ENCODE data around the gene ADAR. TPM values are rescaled to one million over a fixed set of nuclear protein-coding genes. Genes with fewer than 3 reads are reported as not detected.

The ADAR gene, protein sequence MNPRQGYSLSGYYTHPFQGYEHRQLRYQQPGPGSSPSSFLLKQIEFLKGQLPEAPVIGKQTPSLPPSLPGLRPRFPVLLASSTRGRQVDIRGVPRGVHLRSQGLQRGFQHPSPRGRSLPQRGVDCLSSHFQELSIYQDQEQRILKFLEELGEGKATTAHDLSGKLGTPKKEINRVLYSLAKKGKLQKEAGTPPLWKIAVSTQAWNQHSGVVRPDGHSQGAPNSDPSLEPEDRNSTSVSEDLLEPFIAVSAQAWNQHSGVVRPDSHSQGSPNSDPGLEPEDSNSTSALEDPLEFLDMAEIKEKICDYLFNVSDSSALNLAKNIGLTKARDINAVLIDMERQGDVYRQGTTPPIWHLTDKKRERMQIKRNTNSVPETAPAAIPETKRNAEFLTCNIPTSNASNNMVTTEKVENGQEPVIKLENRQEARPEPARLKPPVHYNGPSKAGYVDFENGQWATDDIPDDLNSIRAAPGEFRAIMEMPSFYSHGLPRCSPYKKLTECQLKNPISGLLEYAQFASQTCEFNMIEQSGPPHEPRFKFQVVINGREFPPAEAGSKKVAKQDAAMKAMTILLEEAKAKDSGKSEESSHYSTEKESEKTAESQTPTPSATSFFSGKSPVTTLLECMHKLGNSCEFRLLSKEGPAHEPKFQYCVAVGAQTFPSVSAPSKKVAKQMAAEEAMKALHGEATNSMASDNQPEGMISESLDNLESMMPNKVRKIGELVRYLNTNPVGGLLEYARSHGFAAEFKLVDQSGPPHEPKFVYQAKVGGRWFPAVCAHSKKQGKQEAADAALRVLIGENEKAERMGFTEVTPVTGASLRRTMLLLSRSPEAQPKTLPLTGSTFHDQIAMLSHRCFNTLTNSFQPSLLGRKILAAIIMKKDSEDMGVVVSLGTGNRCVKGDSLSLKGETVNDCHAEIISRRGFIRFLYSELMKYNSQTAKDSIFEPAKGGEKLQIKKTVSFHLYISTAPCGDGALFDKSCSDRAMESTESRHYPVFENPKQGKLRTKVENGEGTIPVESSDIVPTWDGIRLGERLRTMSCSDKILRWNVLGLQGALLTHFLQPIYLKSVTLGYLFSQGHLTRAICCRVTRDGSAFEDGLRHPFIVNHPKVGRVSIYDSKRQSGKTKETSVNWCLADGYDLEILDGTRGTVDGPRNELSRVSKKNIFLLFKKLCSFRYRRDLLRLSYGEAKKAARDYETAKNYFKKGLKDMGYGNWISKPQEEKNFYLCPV
- polyA plus RNA-seq (2013, experiment 1 of 2): 93.5 TPM
- 91.9 TPM for polyA plus RNA-seq (2013, experiment 2 of 2)

DNA sequence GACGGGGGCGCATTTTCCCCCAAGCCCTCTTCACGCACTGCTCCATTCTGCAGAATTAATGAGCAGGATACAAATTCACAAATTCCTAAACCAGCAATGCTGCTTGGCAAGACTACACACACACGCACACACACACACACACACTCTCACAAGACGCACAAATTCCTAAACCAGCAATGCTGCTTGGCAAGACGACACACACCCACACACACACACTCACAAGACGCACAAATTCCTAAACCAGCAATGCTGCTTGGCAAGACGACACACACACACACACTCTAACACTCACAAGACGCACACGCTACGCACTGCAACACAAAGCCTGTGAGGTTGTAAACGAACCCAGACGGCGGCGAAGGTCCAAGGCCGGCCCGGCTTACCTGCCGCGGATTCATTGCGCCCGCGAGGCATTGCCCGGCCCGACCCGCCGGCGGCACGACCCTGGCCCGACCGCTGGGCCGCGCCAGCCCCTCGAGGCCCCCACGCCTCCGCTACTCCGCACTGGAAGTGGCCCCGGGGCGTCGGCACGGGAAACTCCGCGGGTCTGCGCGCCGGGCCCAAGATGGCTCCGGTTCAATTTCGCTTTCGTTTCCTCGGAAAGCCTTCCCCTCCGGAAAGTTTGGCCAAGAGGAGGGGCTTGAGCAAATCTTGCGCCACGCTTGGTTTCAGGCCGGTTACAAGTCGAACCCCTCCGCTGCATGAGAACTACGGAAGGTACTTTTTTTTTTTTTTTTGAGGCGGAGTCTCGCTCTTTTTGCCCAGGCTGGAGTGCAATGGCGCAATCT, at the start of gene ADAR:
TSS of gene ADAR (minus strand) at position 578 of the 788 bp plus-strand sequence. CDS start at position 398, 180 bp downstream.
- no peaks in the 10 kb centered on the region for H3K27me3 ChIP-seq (ENCODE audit: control insufficient read depth in 1 of 2, insufficient read depth in 1 of 2, low read length in 2 of 2)
- H4K8ac ChIP-seq (ENCODE audit: low read length): peak within 1 kb of the TSS; percentile 92
- no peaks in the 10 kb centered on the region for H3K9me3 ChIP-seq (ENCODE audit: control insufficient read depth, low read length)
- H3K4me1 ChIP-seq (ENCODE audit: control insufficient read depth, insufficient read depth, low read depth, low read length): peaks cover 4% of the 10 kb centered on the region
- H3K4me3 ChIP-seq (ENCODE audit: insufficient read depth in 1 of 2, low read depth in 1 of 2, low read length in 2 of 2): peak within 1 kb of the TSS; percentile 83 to 97
- H2AK5ac ChIP-seq (ENCODE audit: low read length, severe bottlenecking): no peak within 1 kb of the TSS
- peaks cover 4% of the 10 kb centered on the region for H3K79me1 ChIP-seq (replicated peaks; ENCODE audit: low read length, poor library complexity, severe bottlenecking)
- peak within 1 kb of the TSS in 1 of 2 experiments; percentile 4 for H2BK12ac ChIP-seq (ENCODE audit: low read length in 2 of 2)
- WGBS: under 1% methylated on average over 58 of the region's 59 CpGs
- peak within 1 kb of the TSS; percentile 94 for H2BK5ac ChIP-seq (ENCODE audit: low read depth, low read length, poor library complexity, severe bottlenecking)
- no peak within 1 kb of the TSS for H3K23ac ChIP-seq (ENCODE audit: low read length in 2 of 2)
- peak within 1 kb of the TSS; percentile 65 to 97 for H3K4ac ChIP-seq (ENCODE audit: low read depth in 1 of 2, low read length in 2 of 2)
- peak; percentile 99 for DNase-seq
- peak within 1 kb of the TSS; percentile 73 for H2BK120ac ChIP-seq (ENCODE audit: low read depth, low read length)
- peak within 1 kb of the TSS; percentile 85 to 93 for H3K18ac ChIP-seq (ENCODE audit: low read depth in 1 of 2, low read length in 2 of 2)
- H3K36me3 ChIP-seq (ENCODE audit: control insufficient read depth in 1 of 2, insufficient read depth in 2 of 2, low read depth in 1 of 2, low read length in 2 of 2): peaks cover 5 to 15% of the 10 kb centered on the region in 2 experiments
- H4K91ac ChIP-seq (ENCODE audit: low read length): peak within 1 kb of the TSS; percentile 92
- H3K9ac ChIP-seq (ENCODE audit: low read length): peak within 1 kb of the TSS; percentile 97
- H2AFZ ChIP-seq (ENCODE audit: low read depth, low read length): peak within 1 kb of the TSS; percentile 33
- peak within 1 kb of the TSS; percentile 91 for H3K27ac ChIP-seq (ENCODE audit: low read length, poor library complexity, severe bottlenecking)
- H3K14ac ChIP-seq (ENCODE audit: low read length in 2 of 2): peak within 1 kb of the TSS in 1 of 2 experiments; percentile 99
- H3K4me2 ChIP-seq (ENCODE audit: low read length, poor library complexity, severe bottlenecking): peak within 1 kb of the TSS; percentile 81
- peak within 1 kb of the TSS; percentile 82 for H2BK15ac ChIP-seq (ENCODE audit: low read depth, poor library complexity, severe bottlenecking)

GRCh38 chr1:154657556-154657955, 49.6 kb upstream of the ADAR start:
- Histone ChIP-seq H3K4me3 (ENCODE audit: insufficient read depth in 1 of 2, low read depth in 1 of 2, low read length in 2 of 2) (no peak overlapping the region), H2BK15ac (ENCODE audit: low read depth, poor library complexity, severe bottlenecking) (no peak overlapping the region), H3K36me3 (ENCODE audit: control insufficient read depth in 1 of 2, insufficient read depth in 2 of 2, low read depth in 1 of 2, low read length in 2 of 2) (no peaks in the 10 kb centered on the region), H2AK5ac (ENCODE audit: low read length, severe bottlenecking) (no peak overlapping the region), H3K4me1 (ENCODE audit: control insufficient read depth, insufficient read depth, low read depth, low read length) (no peaks in the 10 kb centered on the region), H3K23ac (ENCODE audit: low read length in 2 of 2) (no peak overlapping the region), H3K4ac (ENCODE audit: low read depth in 1 of 2, low read length in 2 of 2) (no peak overlapping the region), H2BK120ac (ENCODE audit: low read depth, low read length) (no peak overlapping the region), H3K9ac (ENCODE audit: low read length) (no peak overlapping the region), H3K27me3 (ENCODE audit: control insufficient read depth in 1 of 2, insufficient read depth in 1 of 2, low read length in 2 of 2) (peaks cover 20 to 69% of the 10 kb centered on the region in 2 experiments), H4K8ac (ENCODE audit: low read length) (no peak overlapping the region), H4K91ac (ENCODE audit: low read length) (no peak overlapping the region), H2BK12ac (ENCODE audit: low read length in 2 of 2) (no peak overlapping the region), H2BK5ac (ENCODE audit: low read depth, low read length, poor library complexity, severe bottlenecking) (no peak overlapping the region), H3K18ac (ENCODE audit: low read depth in 1 of 2, low read length in 2 of 2) (no peak overlapping the region), H3K4me2 (ENCODE audit: low read length, poor library complexity, severe bottlenecking) (no peak overlapping the region), H2AFZ (ENCODE audit: low read depth, low read length) (no peak overlapping the region), H3K27ac (ENCODE audit: low read length, poor library complexity, severe bottlenecking) (no peak overlapping the region), H3K9me3 (ENCODE audit: control insufficient read depth, low read length) (peaks cover 11% of the 10 kb centered on the region), H3K79me1 (replicated peaks; ENCODE audit: low read length, poor library complexity, severe bottlenecking) (no peaks in the 10 kb centered on the region), H3K14ac (ENCODE audit: low read length in 2 of 2) (no peak overlapping the region)
- no peak for DNase-seq
- 73% methylated on average over 2 of the region's 2 CpGs for WGBS

DNA sequence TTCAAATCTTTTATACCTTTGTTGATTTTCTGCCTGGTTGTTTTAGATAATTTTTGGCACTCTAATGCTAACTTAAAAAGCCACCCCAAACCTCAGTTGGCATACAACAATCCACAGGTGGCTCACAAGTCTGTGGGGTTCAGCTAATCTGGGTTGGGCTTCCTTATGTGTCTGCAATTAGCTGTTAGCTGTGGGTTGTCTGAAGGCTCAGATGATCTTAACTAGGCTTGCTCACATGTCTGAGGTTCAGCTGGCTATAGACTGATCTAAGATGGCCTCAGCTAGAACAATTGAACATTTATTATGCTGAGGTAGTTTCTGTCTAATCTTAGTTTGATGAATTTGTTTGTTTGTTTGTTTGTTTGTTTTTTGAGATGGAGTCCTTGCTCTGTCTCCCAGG, 44.9 kb upstream of the ADAR start:
- Histone ChIP-seq H3K4me2 (ENCODE audit: low read length, poor library complexity, severe bottlenecking) (no peak overlapping the region), H3K9me3 (ENCODE audit: control insufficient read depth, low read length) (peaks cover 11% of the 10 kb centered on the region), H3K9ac (ENCODE audit: low read length) (no peak overlapping the region), H3K4ac (ENCODE audit: low read depth in 1 of 2, low read length in 2 of 2) (no peak overlapping the region), H2BK15ac (ENCODE audit: low read depth, poor library complexity, severe bottlenecking) (no peak overlapping the region), H4K91ac (ENCODE audit: low read length) (no peak overlapping the region), H3K14ac (ENCODE audit: low read length in 2 of 2) (no peak overlapping the region), H2BK12ac (ENCODE audit: low read length in 2 of 2) (no peak overlapping the region), H3K79me1 (replicated peaks; ENCODE audit: low read length, poor library complexity, severe bottlenecking) (no peaks in the 10 kb centered on the region), H3K18ac (ENCODE audit: low read depth in 1 of 2, low read length in 2 of 2) (no peak overlapping the region), H3K4me1 (ENCODE audit: control insufficient read depth, insufficient read depth, low read depth, low read length) (no peaks in the 10 kb centered on the region), H3K36me3 (ENCODE audit: control insufficient read depth in 1 of 2, insufficient read depth in 2 of 2, low read depth in 1 of 2, low read length in 2 of 2) (no peaks in the 10 kb centered on the region), H4K8ac (ENCODE audit: low read length) (no peak overlapping the region), H2BK120ac (ENCODE audit: low read depth, low read length) (no peak overlapping the region), H3K23ac (ENCODE audit: low read length in 2 of 2) (no peak overlapping the region), H3K27me3 (ENCODE audit: control insufficient read depth in 1 of 2, insufficient read depth in 1 of 2, low read length in 2 of 2) (peaks cover 7 to 44% of the 10 kb centered on the region in 2 experiments), H2BK5ac (ENCODE audit: low read depth, low read length, poor library complexity, severe bottlenecking) (no peak overlapping the region), H3K4me3 (ENCODE audit: insufficient read depth in 1 of 2, low read depth in 1 of 2, low read length in 2 of 2) (no peak overlapping the region), H2AFZ (ENCODE audit: low read depth, low read length) (no peak overlapping the region), H2AK5ac (ENCODE audit: low read length, severe bottlenecking) (no peak overlapping the region), H3K27ac (ENCODE audit: low read length, poor library complexity, severe bottlenecking) (no peak overlapping the region)
- no peak for DNase-seq
